NT2/D1 (cell line): Measurements from ENCODE around the gene PGM2.

Experiments used
- SUZ12 ChIP-seq: IDR thresholded peaks from 2 replicates; pipeline ENCODE4 v1.6.1; 2011; ENCODE audit not compliant: insufficient read length, insufficient read depth; ENCODE audit errors: extremely low read depth
- YY1 ChIP-seq: IDR thresholded peaks from 2 replicates; pipeline ENCODE4 v1.6.1; 2011; ENCODE audit not compliant: insufficient read length, insufficient read depth
- ZNF274 ChIP-seq: IDR thresholded peaks from 2 replicates; pipeline ENCODE4 v1.6.1; 2011; ENCODE audit warnings: mild to moderate bottlenecking, low read depth, low read length

DNA sequence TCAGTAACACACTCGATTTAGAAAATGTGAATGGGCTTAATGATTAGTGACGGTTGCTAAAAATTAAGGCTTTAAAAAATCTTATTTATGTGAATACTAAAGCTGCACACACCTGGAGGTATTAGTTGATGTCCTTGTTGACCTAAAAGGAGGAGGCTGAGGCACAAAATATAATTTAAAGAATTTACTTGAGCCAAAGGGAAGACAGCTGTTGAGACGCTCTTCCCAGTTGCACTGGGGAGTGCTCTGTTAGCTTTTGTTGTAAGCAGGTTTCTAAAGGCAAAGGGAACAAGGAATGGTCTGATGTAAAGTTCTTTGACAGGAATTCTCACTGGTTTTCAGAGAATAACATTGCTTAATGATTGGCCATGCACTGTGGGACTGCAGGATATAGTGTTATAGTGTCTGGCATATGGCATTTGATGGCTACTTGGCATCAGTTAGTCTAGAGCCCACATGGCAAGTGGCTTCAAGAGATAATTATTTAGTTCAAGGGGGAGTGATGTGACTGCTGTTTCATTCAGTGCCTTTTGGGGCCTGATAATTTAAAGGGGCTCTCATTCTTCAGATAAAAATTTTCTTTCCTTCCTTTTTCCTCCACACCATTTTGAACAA is 30.8 kb upstream of the PGM2 start:
- TF ChIP-seq YY1 (no peak), ZNF274 (no peak), SUZ12 (no peak)
